OCI-LY7 (cell line): ENCODE measurements around the gene MAST1. TPM values are rescaled to one million over a fixed set of nuclear protein-coding genes. Genes with fewer than 3 reads are reported as not detected.

Experiments
- BruUV-seq: library from RNA; stranded (reverse); fragments of 400-500 nt; replicated peaks from 2 replicates; lab custom pipeline; 2021; lab: Mats Ljungman, UMichigan
- CTCF ChIA-PET: fragments of 300-600 bp; sonication (Branson Sonifier 250); formaldehyde crosslinking; loops from one replicate; lab custom pipeline; 2022; ENCODE audit warnings: antibody characterized with exemption; ENCODE audit not compliant: unreplicated experiment; lab: Charles Lee
- POLR2A ChIA-PET: fragments of 300-600 bp; sonication (Branson Sonifier 250); formaldehyde crosslinking; loops from one replicate; lab custom pipeline; 2022; ENCODE audit warnings: antibody characterized with exemption; lab: Charles Lee
- DNase-seq: peaks from one replicate; pipeline ENCODE4 v3.0.0-alpha.2; 2015; ENCODE audit warnings: low spot score
- H2AFZ ChIP-seq: fragments of 200-600 bp; sonication (generic), shearing (Covaris generic); 2 replicates; pipeline ENCODE4 v1.6.1; 2014; ENCODE audit warnings: mild to moderate bottlenecking, antibody characterized with exemption, low read length, moderate library complexity
- H3K27ac ChIP-seq: fragments of 200-600 bp; sonication (generic); 2 replicates; pipeline ENCODE4 v1.5.1; 2014; ENCODE audit warnings: mixed run types, low read depth, mild to moderate bottlenecking, moderate library complexity, low read length, inconsistent platforms; ENCODE audit not compliant: poor library complexity, severe bottlenecking
- H3K36me3 ChIP-seq: fragments of 200-600 bp; sonication (generic); 2 replicates; pipeline ENCODE4 v1.6.1; 2014; ENCODE audit warnings: mild to moderate bottlenecking, antibody characterized with exemption, low read length, moderate library complexity, mixed read lengths; ENCODE audit not compliant: insufficient read depth
- H3K4me1 ChIP-seq: fragments of 200-600 bp; sonication (generic); 2 replicates; pipeline ENCODE4 v1.5.1; 2014; ENCODE audit warnings: mild to moderate bottlenecking, low read length; ENCODE audit not compliant: insufficient read depth, poor library complexity, severe bottlenecking
- H3K4me2 ChIP-seq: fragments of 200-600 bp; sonication (generic); 2 replicates; pipeline ENCODE4 v1.6.1; 2014; ENCODE audit warnings: mild to moderate bottlenecking, low read length
- H3K4me3 ChIP-seq: fragments of 200-600 bp; sonication (generic); 2 replicates; pipeline ENCODE4 v1.5.1; 2014; ENCODE audit warnings: mild to moderate bottlenecking, low read depth, low read length; ENCODE audit not compliant: poor library complexity, severe bottlenecking
- H3K79me2 ChIP-seq: fragments of 200-600 bp; sonication (generic); 2 replicates; pipeline ENCODE4 v1.6.1; 2016; ENCODE audit warnings: low read depth, mild to moderate bottlenecking, low read length, moderate library complexity, mixed read lengths; ENCODE audit not compliant: insufficient read depth
- H3K9me2 ChIP-seq: fragments of 200-600 bp; sonication (generic); 2 replicates; pipeline ENCODE4 v1.6.1; 2016; ENCODE audit warnings: mild to moderate bottlenecking, low read length, mixed read lengths; ENCODE audit not compliant: insufficient read depth
- H3K9me3 ChIP-seq: fragments of 200-600 bp; sonication (generic); 2 replicates; pipeline ENCODE4 v1.6.1; 2014; ENCODE audit warnings: mild to moderate bottlenecking, mixed run types, low read length, mixed read lengths
- H4K20me1 ChIP-seq: fragments of 200-600 bp; sonication (generic); 2 replicates; pipeline ENCODE4 v1.6.1; 2014; ENCODE audit warnings: mild to moderate bottlenecking, antibody characterized with exemption, low read length, moderate library complexity, mixed read lengths; ENCODE audit not compliant: insufficient read depth
- CTCF ChIP-seq: fragments of 200-600 bp; sonication (generic); conservative IDR thresholded peaks from 2 replicates; pipeline ENCODE4 v1.5.1; 2014; ENCODE audit warnings: mild to moderate bottlenecking, antibody characterized with exemption, low read length, moderate library complexity, mixed read lengths
- EZH2phosphoT487 ChIP-seq: fragments of 200-600 bp; sonication (generic); IDR thresholded peaks from 2 replicates; pipeline ENCODE4 v1.6.1; 2018; ENCODE audit warnings: low read depth, borderline replicate concordance, mild to moderate bottlenecking, mixed run types, antibody characterized with exemption, low read length, moderate library complexity, mixed read lengths
- intact Hi-C: fragments of 100-400 bp; cut with micrococcal nuclease; formaldehyde crosslinking; loops from one replicate; pipeline ENCODE4 v1.10.0; 2022; ENCODE audit not compliant: unreplicated experiment
- total RNA-seq, 2 experiments: library from RNA; depleted of rRNA in 1 of 2; stranded (reverse); fragments of >200 nt in 1 of 2; shearing (Covaris generic) in 1 of 2; gene quantifications; 2 replicates each; pipeline ENCODE4 v1.2.3, GENCODE V29; 2014 to 2022

MAST1 gene
- total RNA-seq, 2 experiments from 2014 or later, result 9.1 to 21.1 TPM

- Histone ChIP-seq H4K20me1 (no peaks in the 10 kb centered on the region), H3K27ac (peak within 1 kb of the TSS; percentile 50), H3K9me3 (no peaks in the 10 kb centered on the region), H3K79me2 (peaks cover 9% of the 10 kb centered on the region; the same call in 1 of the 2 replicates), H3K9me2 (no peaks in the 10 kb centered on the region), H3K4me2 (peak within 1 kb of the TSS; percentile 95), H3K4me1 (peaks cover 14% of the 10 kb centered on the region), H2AFZ (peak within 1 kb of the TSS; percentile 70; the same call in 1 of the 2 replicates), H3K4me3 (peak within 1 kb of the TSS; percentile 91), H3K36me3 (peaks cover 15% of the 10 kb centered on the region; the same call in 1 of the 2 replicates)
- TF ChIP-seq EZH2phosphoT487 (no peak), CTCF (no peak)
- ChIA-PET CTCF (interaction anchor here (0.5 to 1.1 kb wide), 4 partner anchors 10 to 873 kb away, joined by 3 to 4 read pairs (median 4); partner anchors contain the start of gene DNASE2), POLR2A (interaction anchor here (0.6 to 1.5 kb wide), 9 partner anchors 8 to 264 kb away, joined by 3 to 8 read pairs (median 5); partner anchors contain the start of genes DNASE2 and GET3)
- no TSS peak for BruUV-seq
- intact Hi-C loops, result loop anchor here (1.0 to 5.0 kb wide), 4 partner anchors 10 to 66 kb away; partner anchors contain the start of genes DNASE2, FARSA, GADD45GIP1 and SYCE2
- DNase-seq, result peak; percentile 99
These were observed 52.7 kb downstream of the MAST1 start, which contains the start of gene GCDH for GRCh38 chr19:12890787-12891552. TSS of gene GCDH (plus strand) at chr19:12891160. CDS start at chr19:12891305, 145 bp downstream.

- Histone ChIP-seq H2AFZ (no peak overlapping the region), H3K4me3 (peak overlapping the region; percentile 91), H3K79me2 (peaks cover 9% of the 10 kb centered on the region; the same call in 1 of the 2 replicates), H4K20me1 (no peaks in the 10 kb centered on the region), H3K27ac (peak overlapping the region; percentile 3), H3K9me2 (no peaks in the 10 kb centered on the region), H3K36me3 (peaks cover 22% of the 10 kb centered on the region; the same call in 1 of the 2 replicates), H3K4me2 (peak overlapping the region; percentile 95), H3K9me3 (no peaks in the 10 kb centered on the region), H3K4me1 (peaks cover 14% of the 10 kb centered on the region)
- DNase-seq, result no peak
- BruUV-seq, result TSS peak; percentile 53
- ChIA-PET POLR2A (interaction anchor here (0.6 to 1.5 kb wide), 4 partner anchors 9 to 156 kb away, joined by 3 to 8 read pairs (median 5); partner anchors contain the start of gene DNASE2), CTCF (interaction anchor here (0.8 to 1.1 kb wide), 2 partner anchors 10 to 74 kb away, joined by 4 read pairs; partner anchors contain the start of gene DNASE2)
- TF ChIP-seq EZH2phosphoT487 (no peak), CTCF (no peak)
- intact Hi-C loops, result loop anchor here (1.0 to 5.0 kb wide), 3 partner anchors 10 to 66 kb away; partner anchors contain the start of genes DNASE2, FARSA and GADD45GIP1
These were observed 53.3 kb downstream of the MAST1 start for GRCh38 chr19:12891553-12892021.
